Right lung (tissue), 5 donors: ENCODE results near the gene B3GALT6. TPM values are rescaled to one million over a fixed set of nuclear protein-coding genes. Genes with fewer than 3 reads are reported as not detected.
A peak's percentile ranks its signal among the peaks of the same experiment; 100 is the strongest.

Experiments used
- DNase-seq, 2 donors: peaks; one replicate each; pipeline ENCODE4 v3.0.0-alpha.2; 2013
- polyA plus RNA-seq, 5 donors: library from polyadenylated mRNA; unstranded; fragments of 120-200 nt; gene quantifications; one replicate each; pipeline versions ENCODE4 v1.2.1 to v1.2.3, GENCODE V29; 2013; ENCODE audit warnings: inconsistent platforms in 1 of 5, low replicate concordance in 1 of 5; ENCODE audit not compliant: insufficient read length in 5 of 5, insufficient read depth in 1 of 5

Gene B3GALT6
- polyA plus RNA-seq, 5 donors = 13.1 to 25.0 (median 14.8) TPM

- DNase-seq = no peak
Measured at GRCh38 chr1:1199961-1200875, 31.8 kb upstream of the B3GALT6 start.

GRCh38 chr1:1200876-1201810 lies 30.9 kb upstream of the B3GALT6 start:
- DNase-seq = peak; percentile 7 to 27

GRCh38 chr1:1202831-1203560 lies 29.0 kb upstream of the B3GALT6 start:
- DNase-seq = no peak

- DNase-seq = no peak
Measured at GRCh38 chr1:1203561-1204424, 28.2 kb upstream of the B3GALT6 start.

GRCh38 chr1:1204425-1204920 lies 27.6 kb upstream of the B3GALT6 start:
- DNase-seq = no peak

GRCh38 chr1:1204998-1205768 lies 26.9 kb upstream of the B3GALT6 start:
- DNase-seq = no peak

- no peak for DNase-seq
Measured at GRCh38 chr1:1205769-1206375, 26.2 kb upstream of the B3GALT6 start.

GRCh38 chr1:1206376-1206965 lies 25.6 kb upstream of the B3GALT6 start, which contains the start of gene TNFRSF18:
Gene TNFRSF18, minus strand, starts transcription at chr1:1206592. Its CDS starts 21 bp downstream, at chr1:1206571.
- no peak for DNase-seq

GRCh38 chr1:1206966-1207531 lies 25.0 kb upstream of the B3GALT6 start:
- no peak for DNase-seq

GRCh38 chr1:1207571-1207892 lies 24.5 kb upstream of the B3GALT6 start:
- no peak for DNase-seq

- DNase-seq = no peak
Measured at GRCh38 chr1:1208713-1209433, 23.2 kb upstream of the B3GALT6 start.

- no peak for DNase-seq
Measured at GRCh38 chr1:1210726-1211540, 21.1 kb upstream of the B3GALT6 start.

GRCh38 chr1:1211541-1212441 lies 20.2 kb upstream of the B3GALT6 start:
- no peak for DNase-seq

GRCh38 chr1:1212780-1213344 lies 19.2 kb upstream of the B3GALT6 start:
- no peak for DNase-seq
